ENCODE measurements around the gene PPP2R5E. TPM values are rescaled to one million over a fixed set of nuclear protein-coding genes. Genes with fewer than 3 reads are reported as not detected.

The PPP2R5E gene
- total RNA-seq, 6 experiments from 2014 or later, result 12.5 to 34.8 (median 18.2) TPM

DNA sequence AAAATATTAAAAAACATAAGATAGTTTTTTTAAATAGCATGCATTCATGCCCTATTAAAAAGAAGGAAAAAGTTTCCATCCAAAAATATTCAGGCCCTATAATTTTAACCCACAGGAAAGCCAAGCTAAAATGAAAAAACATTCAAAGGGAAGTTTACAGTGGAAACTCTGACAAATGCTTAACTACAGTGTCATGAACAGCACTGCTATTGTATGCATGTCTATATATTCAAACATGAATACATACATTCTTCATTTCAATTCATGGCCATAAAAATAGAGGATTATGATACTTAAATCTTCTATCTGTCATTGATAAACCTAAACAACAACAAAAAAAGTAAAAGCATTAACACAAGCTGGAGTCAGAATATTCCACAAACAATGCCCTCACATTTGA is 67.4 kb downstream of the PPP2R5E start:
- intact Hi-C loops (cut with DNase I), result no loop called here
- Histone ChIP-seq H3K27ac (peak overlapping the region in 1 of 3 donors; percentile 4), H3K27me3 (no peaks in the 10 kb centered on the region), H3K4me3 (no peak overlapping the region), H3K9me3 (no peaks in the 10 kb centered on the region), H3K36me3 (no peaks in the 10 kb centered on the region), H3K4me1 (peaks cover 0 to 71% (median 23%) of the 10 kb centered on the region in 4 donors)
- DNase-seq (no peak), ATAC-seq (no peak)
- TF ChIP-seq, protein P1, sequence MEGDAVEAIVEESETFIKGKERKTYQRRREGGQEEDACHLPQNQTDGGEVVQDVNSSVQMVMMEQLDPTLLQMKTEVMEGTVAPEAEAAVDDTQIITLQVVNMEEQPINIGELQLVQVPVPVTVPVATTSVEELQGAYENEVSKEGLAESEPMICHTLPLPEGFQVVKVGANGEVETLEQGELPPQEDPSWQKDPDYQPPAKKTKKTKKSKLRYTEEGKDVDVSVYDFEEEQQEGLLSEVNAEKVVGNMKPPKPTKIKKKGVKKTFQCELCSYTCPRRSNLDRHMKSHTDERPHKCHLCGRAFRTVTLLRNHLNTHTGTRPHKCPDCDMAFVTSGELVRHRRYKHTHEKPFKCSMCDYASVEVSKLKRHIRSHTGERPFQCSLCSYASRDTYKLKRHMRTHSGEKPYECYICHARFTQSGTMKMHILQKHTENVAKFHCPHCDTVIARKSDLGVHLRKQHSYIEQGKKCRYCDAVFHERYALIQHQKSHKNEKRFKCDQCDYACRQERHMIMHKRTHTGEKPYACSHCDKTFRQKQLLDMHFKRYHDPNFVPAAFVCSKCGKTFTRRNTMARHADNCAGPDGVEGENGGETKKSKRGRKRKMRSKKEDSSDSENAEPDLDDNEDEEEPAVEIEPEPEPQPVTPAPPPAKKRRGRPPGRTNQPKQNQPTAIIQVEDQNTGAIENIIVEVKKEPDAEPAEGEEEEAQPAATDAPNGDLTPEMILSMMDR (IDR thresholded peaks at IDR 0.05), result no peak
- TF ChIP-seq POLR2A (IDR thresholded peaks at IDR 0.05), result no peak

DNA sequence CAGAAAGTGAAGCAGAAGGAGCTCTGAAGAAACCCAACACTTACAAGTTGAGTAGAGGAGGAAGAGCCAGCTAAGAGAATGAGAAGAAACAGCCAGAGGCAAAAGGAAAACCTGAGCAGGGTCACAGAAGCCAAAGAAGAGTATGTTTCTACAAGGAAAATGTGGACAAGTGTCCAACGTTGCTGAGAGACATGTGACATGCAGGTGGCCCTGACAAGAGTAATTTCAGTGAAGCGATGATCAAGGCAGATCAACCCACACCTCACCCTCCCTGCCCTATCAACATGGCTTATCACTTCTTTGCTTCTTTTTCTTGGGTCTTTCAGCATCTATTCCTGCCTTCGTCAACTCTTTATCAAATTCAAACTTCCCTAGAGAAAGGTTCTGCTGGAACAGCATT is 68.3 kb downstream of the PPP2R5E start:
- H3K4me1 ChIP-seq, result peaks cover 0 to 72% (median 23%) of the 10 kb centered on the region in 4 donors
- no peak for TF ChIP-seq POLR2A (IDR thresholded peaks at IDR 0.05)
- TF ChIP-seq, protein P1 (IDR thresholded peaks at IDR 0.05), result no peak
- intact Hi-C loops (cut with DNase I), result no loop called here
- no peaks in the 10 kb centered on the region for H3K36me3 ChIP-seq
- 60% methylated on average over 3 of the region's 3 CpGs for WGBS (ENCODE audit: insufficient coverage, low coverage, low lambda C conversion rate, missing lambda C conversion rate)
- no peak for ATAC-seq
- no peaks in the 10 kb centered on the region for H3K27me3 ChIP-seq
- no peaks in the 10 kb centered on the region for H3K9me3 ChIP-seq
- no peak for DNase-seq
- no peak overlapping the region for H3K27ac ChIP-seq
- H3K4me3 ChIP-seq, result no peak overlapping the region

DNA sequence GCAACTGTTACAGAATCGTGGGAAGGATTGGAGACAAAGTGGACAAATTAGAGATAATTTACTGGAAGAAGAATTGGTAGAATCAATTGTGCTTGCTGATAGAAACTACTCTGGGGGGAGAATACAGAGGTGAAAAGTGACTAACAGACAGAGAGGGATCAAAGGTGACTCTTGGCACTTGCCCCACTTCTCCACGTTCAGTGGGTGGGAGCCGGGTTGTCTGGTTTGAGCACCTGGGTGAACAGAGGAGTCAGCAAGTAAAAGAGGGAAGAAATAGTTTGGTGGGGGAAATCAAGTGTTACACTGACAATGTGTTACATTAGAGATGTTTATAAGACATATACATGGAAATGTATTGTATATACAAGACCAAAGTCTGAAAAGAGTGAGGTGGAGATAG is 69.1 kb downstream of the PPP2R5E start:
- peak overlapping the region in 1 of 3 donors; percentile 12 for H3K27ac ChIP-seq
- DNase-seq, result no peak
- intact Hi-C loops (cut with DNase I), result no loop called here

DNA sequence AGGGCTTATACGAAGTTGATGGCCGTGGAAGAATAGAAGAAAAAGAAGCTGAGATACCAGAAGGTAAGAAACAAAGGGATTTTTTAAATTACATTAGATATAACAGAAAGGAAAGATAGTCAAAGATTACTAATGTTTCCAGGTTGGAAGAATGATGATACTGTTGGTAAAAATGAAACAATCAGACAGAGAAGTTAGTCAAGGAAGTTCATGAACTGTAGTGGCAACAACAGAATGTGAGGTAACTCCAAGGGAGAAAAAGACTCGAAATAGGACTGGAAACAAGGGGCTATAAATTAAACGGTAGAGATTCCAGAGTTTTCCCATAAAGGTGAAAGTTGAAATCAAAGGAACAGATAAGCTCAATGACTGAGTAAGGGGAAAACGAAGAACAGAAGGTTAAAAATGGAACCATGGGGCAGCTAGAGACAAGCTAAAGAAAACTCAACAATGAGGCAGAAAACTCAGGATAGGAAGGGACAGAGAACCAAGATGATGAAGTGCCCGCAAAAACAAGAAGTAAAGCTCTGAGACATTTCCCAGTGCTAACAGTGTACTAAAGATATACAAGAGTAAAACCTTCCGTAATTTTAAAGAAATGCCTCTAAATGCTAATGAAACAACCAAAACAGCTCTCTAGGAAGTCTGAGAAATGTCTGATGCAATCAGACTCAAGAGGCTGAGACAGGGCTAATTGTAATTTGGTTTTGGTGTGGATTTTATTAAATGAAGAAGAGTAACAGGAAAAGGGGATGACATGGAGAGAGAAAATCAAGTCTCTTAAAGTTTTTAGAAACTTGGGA is 70.0 kb downstream of the PPP2R5E start:
- Histone ChIP-seq H3K4me3 (no peak overlapping the region), H3K27ac (peak overlapping the region in 2 of 3 donors; percentile 13 to 84), H3K4me1 (peaks cover 0 to 70% (median 18%) of the 10 kb centered on the region in 4 donors), H3K36me3 (no peaks in the 10 kb centered on the region), H3K27me3 (no peaks in the 10 kb centered on the region), H3K9me3 (no peaks in the 10 kb centered on the region)
- ATAC-seq (peak in 2 of 4 donors; percentile 9 to 38), DNase-seq (no peak)
- intact Hi-C loops (cut with DNase I), result no loop called here
- 62% methylated on average over 7 of the region's 7 CpGs for WGBS (ENCODE audit: insufficient coverage, low coverage, low lambda C conversion rate, missing lambda C conversion rate)
- TF ChIP-seq POLR2A (IDR thresholded peaks at IDR 0.05), result no peak
- TF ChIP-seq, protein P1 (IDR thresholded peaks at IDR 0.05), result no peak

More for the DNA sequence above, 69.1 kb downstream of the PPP2R5E start:
- ATAC-seq, result peak in 2 of 4 donors; percentile 22 to 29
- Histone ChIP-seq H3K9me3 (no peaks in the 10 kb centered on the region), H3K4me1 (peaks cover 0 to 68% (median 19%) of the 10 kb centered on the region in 4 donors), H3K36me3 (no peaks in the 10 kb centered on the region), H3K27me3 (no peaks in the 10 kb centered on the region), H3K4me3 (no peak overlapping the region)
- TF ChIP-seq, protein P1 (IDR thresholded peaks at IDR 0.05), result no peak
- TF ChIP-seq POLR2A (IDR thresholded peaks at IDR 0.05), result no peak
- WGBS (ENCODE audit: insufficient coverage, low coverage, low lambda C conversion rate, missing lambda C conversion rate), result 32% methylated on average over 3 of the region's 3 CpGs

Data from right lobe of liver (tissue), 6 donors.